HG02973 (cell line): ENCODE results near the gene TRABD2B.

Source experiments
- ATAC-seq: cut with Tn5 transposase; IDR thresholded peaks from one replicate; pipeline ENCODE4 v1.9.1; 2021; ENCODE audit warnings: moderate library complexity; ENCODE audit not compliant: unreplicated experiment

The TRABD2B gene

GRCh38 chr1:47742890-47743760, 254.1 kb downstream of the TRABD2B start:
- ATAC-seq = no peak

- no peak for ATAC-seq
These were observed 258.5 kb downstream of the TRABD2B start for GRCh38 chr1:47738560-47739182.

- ATAC-seq = no peak
These were observed 264.7 kb downstream of the TRABD2B start for GRCh38 chr1:47732489-47732888.

- no peak for ATAC-seq
These were observed 265.5 kb downstream of the TRABD2B start for GRCh38 chr1:47731730-47732129.

- ATAC-seq = no peak
These were observed 267.5 kb downstream of the TRABD2B start for GRCh38 chr1:47729685-47730084.

- ATAC-seq = no peak
These were observed 269.5 kb downstream of the TRABD2B start for GRCh38 chr1:47727697-47728085.

GRCh38 chr1:47727051-47727696, 270.0 kb downstream of the TRABD2B start:
- no peak for ATAC-seq

GRCh38 chr1:47725992-47726855, 271.0 kb downstream of the TRABD2B start:
- ATAC-seq = peak; percentile 89

- ATAC-seq = no peak
These were observed 271.6 kb downstream of the TRABD2B start for GRCh38 chr1:47725511-47725991.

GRCh38 chr1:47725000-47725473, 272.1 kb downstream of the TRABD2B start:
- ATAC-seq = no peak

- no peak for ATAC-seq
These were observed 272.7 kb downstream of the TRABD2B start for GRCh38 chr1:47724432-47724999.

- no peak for ATAC-seq
These were observed 274.1 kb downstream of the TRABD2B start for GRCh38 chr1:47722909-47723580.

GRCh38 chr1:47722101-47722500, 275.1 kb downstream of the TRABD2B start:
- ATAC-seq = no peak

GRCh38 chr1:47720111-47720510, 277.1 kb downstream of the TRABD2B start:
- no peak for ATAC-seq

GRCh38 chr1:47717341-47717740, 279.8 kb downstream of the TRABD2B start:
- no peak for ATAC-seq

GRCh38 chr1:47713975-47714767, 283.0 kb downstream of the TRABD2B start:
- ATAC-seq = no peak

- ATAC-seq = no peak
These were observed 283.7 kb downstream of the TRABD2B start for GRCh38 chr1:47713333-47713953.

- no peak for ATAC-seq
These were observed 284.4 kb downstream of the TRABD2B start for GRCh38 chr1:47712596-47713299.
